HCT116 (cell line): ENCODE measurements around the gene CPEB1. TPM values are rescaled to one million over a fixed set of nuclear protein-coding genes. Genes with fewer than 3 reads are reported as not detected.

Experiments used
- ATAC-seq: fragments of 200-7000 bp; cut with Tn5 transposase; 2 replicates; pipeline ENCODE4 v1.9.1; 2020; ENCODE audit warnings: mild to moderate bottlenecking, moderate library complexity
- BruUV-seq: library from RNA; stranded (reverse); fragments of 400-500 nt; replicated peaks from 2 replicates; lab custom pipeline; 2021; lab: Mats Ljungman, UMichigan
- CTCF ChIA-PET: fragments of 300-600 bp; sonication (Branson Sonifier 250); formaldehyde crosslinking; loops from one replicate; lab custom pipeline; 2021; ENCODE audit warnings: antibody characterized with exemption; lab: Charles Lee
- POLR2A ChIA-PET: fragments of 300-600, 350-600 bp; sonication (Branson Sonifier 250); formaldehyde crosslinking; loops from one replicate; lab custom pipeline; 2021; ENCODE audit warnings: antibody characterized with exemption; lab: Charles Lee
- RAD21 ChIA-PET, 2 experiments: fragments of 300-600 bp; sonication (Branson Sonifier 250); formaldehyde crosslinking; loops; one replicate each; lab custom pipeline; 2023; ENCODE audit warnings: low total read pairs in 2 of 2; ENCODE audit not compliant: uncharacterized antibody in 2 of 2, unreplicated experiment in 2 of 2, low non-redundant PET in 1 of 2; lab: Charles Lee
- DNase-seq: peaks from one replicate; pipeline ENCODE4 v3.0.0-alpha.2; 2010; ENCODE audit warnings: low read depth, low spot score
- H2AFZ ChIP-seq: fragments of 200-600 bp; shearing (Covaris generic), sonication (generic); 2 replicates; pipeline ENCODE4 v1.6.1; 2017; ENCODE audit warnings: low read depth, mixed run types, mixed read lengths, antibody characterized with exemption, low read length; ENCODE audit not compliant: poor library complexity, severe bottlenecking
- H3K27ac ChIP-seq: 2 replicates; pipeline ENCODE4 v1.5.1; 2012; ENCODE audit warnings: low read depth, low read length
- H3K27me3 ChIP-seq: fragments of 200-600 bp; sonication (generic); 2 replicates; pipeline ENCODE4 v1.6.1; 2016; ENCODE audit warnings: mixed run types, low read length, mixed read lengths; ENCODE audit not compliant: insufficient read depth
- H3K36me3 ChIP-seq, 2 experiments: fragments of 200-500 bp in 1 of 2; fragments of 200-600 bp in 1 of 2; sonication (Bioruptor generic) in 1 of 2; sonication (generic) in 1 of 2; 2 replicates each; pipeline versions ENCODE4 v1.5.1 to v1.6.1; 2014 to 2016; ENCODE audit warnings: low read length in 2 of 2, inconsistent platforms in 1 of 2, mixed read lengths in 1 of 2, mixed run types in 1 of 2; ENCODE audit not compliant: insufficient read depth in 2 of 2, control insufficient read depth in 1 of 2
- H3K4me1 ChIP-seq, 2 experiments: fragments of 200-600 bp in 1 of 2; sonication (generic) in 1 of 2; 2 replicates each; pipeline versions ENCODE4 v1.5.1 to v1.6.1; 2012 to 2017; ENCODE audit warnings: low read length in 2 of 2, inconsistent platforms in 1 of 2, mild to moderate bottlenecking in 1 of 2, mixed read lengths in 1 of 2, mixed run types in 1 of 2, moderate library complexity in 1 of 2; ENCODE audit not compliant: insufficient read depth in 2 of 2, control insufficient read depth in 1 of 2
- H3K4me2 ChIP-seq: fragments of 200-600 bp; sonication (generic); 2 replicates; pipeline ENCODE4 v1.6.1; 2017; ENCODE audit warnings: mixed run types, low read length, mixed read lengths
- H3K4me3 ChIP-seq, 2 experiments: fragments of 200-600 bp in 1 of 2; sonication (generic) in 1 of 2; replicated peaks in 1 of 2; 2 replicates each; pipeline ENCODE4 v1.5.1; 2011 to 2016; ENCODE audit warnings: low read length in 2 of 2, control low read depth in 1 of 2, low read depth in 1 of 2, mild to moderate bottlenecking in 1 of 2, mixed read lengths in 1 of 2, mixed run types in 1 of 2
- H3K79me2 ChIP-seq: fragments of 200-600 bp; sonication (generic); 2 replicates; pipeline ENCODE4 v1.6.1; 2017; ENCODE audit warnings: mild to moderate bottlenecking, mixed run types, low read length, moderate library complexity, mixed read lengths; ENCODE audit not compliant: insufficient read depth
- H3K9ac ChIP-seq: fragments of 200-600 bp; sonication (generic); 2 replicates; pipeline ENCODE4 v1.6.1; 2016; ENCODE audit warnings: low read length, mixed read lengths
- H3K9me2 ChIP-seq: fragments of 200-600 bp; sonication (generic), shearing (Covaris generic); 2 replicates; pipeline ENCODE4 v1.6.1; 2017; ENCODE audit warnings: mixed run types, mild to moderate bottlenecking, moderate library complexity; ENCODE audit not compliant: insufficient read depth
- H3K9me3 ChIP-seq, 2 experiments: fragments of 200-500 bp in 1 of 2; fragments of 200-600 bp in 1 of 2; sonication (Bioruptor generic) in 1 of 2; sonication (generic) in 1 of 2; 2 replicates each; pipeline ENCODE4 v1.6.1; 2014 to 2017; ENCODE audit warnings: low read length in 2 of 2, mixed read lengths in 2 of 2, inconsistent platforms in 1 of 2, low read depth in 1 of 2, mild to moderate bottlenecking in 1 of 2, mixed run types in 1 of 2, moderate library complexity in 1 of 2; ENCODE audit not compliant: control insufficient read depth in 1 of 2, insufficient read depth in 1 of 2
- H4K20me1 ChIP-seq: fragments of 200-600 bp; sonication (generic), shearing (Covaris generic); 2 replicates; pipeline ENCODE4 v1.6.1; 2017; ENCODE audit warnings: mixed run types, mild to moderate bottlenecking, moderate library complexity; ENCODE audit not compliant: insufficient read depth
- EGR1 ChIP-seq: IDR thresholded peaks from 2 replicates; pipeline ENCODE4 v1.6.1; 2012; ENCODE audit warnings: low read depth
- ELF1 ChIP-seq: IDR thresholded peaks from 2 replicates; pipeline ENCODE4 v1.6.1; 2012; ENCODE audit warnings: low read depth, borderline replicate concordance
- MAX ChIP-seq: IDR thresholded peaks from 2 replicates; pipeline ENCODE4 v1.6.1; 2012
- POLR2A ChIP-seq: IDR thresholded peaks from 2 replicates; pipeline ENCODE4 v1.7.0; 2011; ENCODE audit warnings: borderline replicate concordance; ENCODE audit not compliant: insufficient read depth, insufficient read length; ENCODE audit errors: extremely low read depth
- SIN3A ChIP-seq: IDR thresholded peaks from 2 replicates; pipeline ENCODE4 v1.6.1; 2012; ENCODE audit warnings: low read depth
- SP1 ChIP-seq: IDR thresholded peaks from 2 replicates; pipeline ENCODE4 v1.6.1; 2012; ENCODE audit warnings: low read depth
- TCF7L2 ChIP-seq: IDR thresholded peaks from 2 replicates; pipeline ENCODE4 v1.7.0; 2011; ENCODE audit warnings: borderline replicate concordance, inconsistent platforms; ENCODE audit not compliant: insufficient read depth, insufficient read length; ENCODE audit errors: extremely low read depth
- YY1 ChIP-seq: IDR thresholded peaks from 2 replicates; pipeline ENCODE4 v1.6.1; 2011; ENCODE audit warnings: low read length, low read depth, moderate library complexity, mild to moderate bottlenecking; ENCODE audit not compliant: insufficient replicate concordance; ENCODE audit errors: extremely low read depth
- ZBTB33 ChIP-seq: IDR thresholded peaks from 2 replicates; pipeline ENCODE4 v1.6.1; 2011; ENCODE audit warnings: mild to moderate bottlenecking, low read length, moderate library complexity; ENCODE audit not compliant: insufficient replicate concordance; ENCODE audit errors: extremely low read depth
- ZFX ChIP-seq: fragments of 450-650 bp; IDR thresholded peaks from 2 replicates; pipeline ENCODE4 v1.6.1; 2017
- ZNF274 ChIP-seq: fragments of 200-500 bp; sonication (Bioruptor generic); IDR thresholded peaks from 2 replicates; pipeline ENCODE4 v1.6.1; 2014; ENCODE audit warnings: mild to moderate bottlenecking, low read depth, low read length, inconsistent platforms
- intact Hi-C: fragments of 100-400 bp; cut with micrococcal nuclease; formaldehyde crosslinking; loops from 2 replicates; pipeline ENCODE4 v1.10.0; 2022
- total RNA-seq: library from RNA; stranded (reverse); gene quantifications from one replicate; pipeline ENCODE4 v1.2.1, GENCODE V29; 2021; ENCODE audit not compliant: unreplicated experiment

Gene CPEB1
- total RNA-seq, 1 experiment from 2014 or later, result not detected

- intact Hi-C loops, result loop anchor here (10.0 kb wide), 1 partner anchor 473 kb away; no protein-coding TSS in a partner anchor
- peaks cover 0 to 7% of the 10 kb centered on the region in 2 experiments; a peak in 2 of 4 replicates for H3K4me1 ChIP-seq
- DNase-seq, result no peak
- POLR2A ChIA-PET, result interaction anchor here (1.1 to 3.0 kb wide), 2 partner anchors 9 to 11 kb away, joined by 3 to 22 read pairs; partner anchors contain the start of gene RPS17
- H3K9ac ChIP-seq, result no peak overlapping the region
- H3K36me3 ChIP-seq, result peaks cover 12 to 13% of the 10 kb centered on the region in 2 experiments
- H3K9me2 ChIP-seq, result no peaks in the 10 kb centered on the region
- ATAC-seq, result no peak
- H3K27ac ChIP-seq, result no peak overlapping the region
- no peaks in the 10 kb centered on the region for H3K27me3 ChIP-seq
- BruUV-seq, result no TSS peak
- H4K20me1 ChIP-seq, result peaks cover 1% of the 10 kb centered on the region
- H3K79me2 ChIP-seq, result peaks cover 6% of the 10 kb centered on the region
- H3K4me2 ChIP-seq, result no peak overlapping the region
- H3K4me3 ChIP-seq, result no peak overlapping the region
- H2AFZ ChIP-seq, result no peak overlapping the region
- TF ChIP-seq EGR1 (no peak), ZFX (no peak), POLR2A (no peak), ZNF274 (no peak), MAX (no peak), TCF7L2 (no peak), ELF1 (no peak), ZBTB33 (no peak), YY1 (no peak), SP1 (no peak), SIN3A (no peak)
- TF ChIP-seq, all 23 proteins: peak for 0
- ChIA-PET CTCF (interaction anchor here (0.8 to 1.7 kb wide), 6 partner anchors 9 to 464 kb away, joined by 3 to 22 read pairs (median 4); partner anchors contain the start of gene RPS17), RAD21 (no interaction called here)
- H3K9me3 ChIP-seq, result no peaks in the 10 kb centered on the region
These were observed 115.4 kb downstream of the CPEB1 start for GRCh38 chr15:82531496-82532382.
